Sigmoid colon (tissue), 7 donors: ENCODE results near the gene PTPRF. TPM values are rescaled to one million over a fixed set of nuclear protein-coding genes. Genes with fewer than 3 reads are reported as not detected.
A peak's percentile ranks its signal among the peaks of the same experiment; 100 is the strongest.
"Not testable (repeated sequence)": the region's sequence is repeated elsewhere in the genome, so short reads cannot be mapped to it uniquely, and the experiment has no call there.

ENCODE experiments used
- DNase-seq: peaks from one replicate; pipeline ENCODE4 v3.0.0-alpha.2; 2019
- H3K27ac ChIP-seq, 4 donors: fragments of 200-600 bp; sonication (generic); one replicate each; pipeline ENCODE4 v1.5.1; 2016 to 2019; ENCODE audit warnings: mild to moderate bottlenecking in 1 of 4
- H3K27me3 ChIP-seq, 3 donors: fragments of 200-600 bp; sonication (generic); one replicate each; pipeline ENCODE4 v1.5.1; 2019; ENCODE audit warnings: mild to moderate bottlenecking in 1 of 3
- H3K36me3 ChIP-seq, 4 donors: fragments of 200-600 bp; sonication (generic); one replicate each; pipeline ENCODE4 v1.5.1; 2016 to 2019
- H3K4me1 ChIP-seq, 4 donors: fragments of 200-600 bp; sonication (generic); one replicate each; pipeline ENCODE4 v1.5.1; 2017 to 2019
- H3K4me3 ChIP-seq, 4 donors: fragments of 200-600 bp; sonication (generic); one replicate each; pipeline ENCODE4 v1.5.1; 2017 to 2019; ENCODE audit warnings: mild to moderate bottlenecking in 2 of 4, moderate library complexity in 1 of 4
- H3K9me3 ChIP-seq, 4 donors: fragments of 200-600 bp in 3 of 4; sonication (generic) in 3 of 4; one replicate each; pipeline versions ENCODE4 v1.5.1 to v1.6.1; 2013 to 2019
- EP300 ChIP-seq, 4 donors: sonication (generic); formaldehyde crosslinking; IDR thresholded peaks; one replicate each; pipeline ENCODE4 v1.6.1; 2017; ENCODE audit warnings: antibody characterized with exemption in 4 of 4
- POLR2A ChIP-seq, 2 donors: fragments of 450-650 bp; IDR thresholded peaks; one replicate each; pipeline ENCODE4 v1.6.1; 2016; ENCODE audit warnings: antibody characterized with exemption in 2 of 2, mild to moderate bottlenecking in 2 of 2, moderate library complexity in 2 of 2
- POLR2AphosphoS5 ChIP-seq, 4 donors: sonication (generic); formaldehyde crosslinking; IDR thresholded peaks; one replicate each; pipeline ENCODE4 v1.6.1; 2017; ENCODE audit warnings: antibody characterized with exemption in 4 of 4
- WGBS, 2 donors: extraction: QIAGEN DNeasy Blood & Tissue Kit; methylation state at CpG; one replicate each; pipeline ENCODE4 v1.1.7; 2013; 5-methylcytosine and 5-hydroxymethylcytosine counted together
- intact Hi-C: fragments of 100-400 bp; cut with DNase I; formaldehyde crosslinking; loops from one replicate; pipeline ENCODE4 v1.15.1; 2023
- polyA plus RNA-seq, 3 donors: library from polyadenylated mRNA; stranded (reverse); fragments of 200-250 nt; gene quantifications; one replicate each; pipeline ENCODE4 v1.2.3, GENCODE V29; 2013
- total RNA-seq, 4 donors: library from RNA; depleted of rRNA; stranded (reverse); fragments of >200 nt; gene quantifications; one replicate each; pipeline ENCODE4 v1.1.0, GENCODE V29; 2016
- TF ChIP-seq, protein P1 (sequence below), 4 experiments: fragments of 450-650 bp in 3 of 4; fragments of 200-600 bp in 1 of 4; IDR thresholded peaks; one replicate each; pipeline ENCODE4 v1.5.1; 2016 to 2019; ENCODE audit warnings: antibody characterized with exemption in 4 of 4, mild to moderate bottlenecking in 3 of 4, moderate library complexity in 2 of 4
- donor health status: healthy with polysubstance abuse.
- donor health status: Bipolar disorder and iron deficiency.
- donor health status: healthy.

The PTPRF gene
- total and polyA plus RNA-seq, 7 donors: 18.6 to 125 (median 40.0) TPM

DNA sequence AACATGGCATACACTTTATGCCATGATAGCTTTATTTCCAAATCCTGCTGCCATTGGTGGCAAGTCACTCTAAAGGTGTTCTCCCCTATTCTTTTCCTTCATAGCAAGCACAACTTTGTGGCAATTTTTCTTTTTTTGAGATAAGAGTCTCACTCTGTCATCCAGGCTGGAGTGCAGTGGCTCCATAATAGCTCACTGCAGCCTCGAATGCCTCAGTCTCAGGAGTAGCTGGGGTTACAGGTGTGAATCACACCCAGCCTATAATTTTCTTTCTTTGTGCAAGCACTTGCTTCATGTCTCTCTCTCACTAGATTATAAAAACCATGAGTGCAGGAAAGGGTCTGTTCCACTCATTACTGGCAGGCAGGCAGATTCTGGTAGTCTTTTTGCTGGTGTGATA, 113.9 kb downstream of the PTPRF start:
- Histone ChIP-seq H3K27ac (no peak overlapping the region), H3K36me3 (no peaks in the 10 kb centered on the region), H3K9me3 (no peaks in the 10 kb centered on the region), H3K4me1 (no peaks in the 10 kb centered on the region), H3K4me3 (no peak overlapping the region), H3K27me3 (no peaks in the 10 kb centered on the region)
- WGBS, 2 donors: 21 to 51% methylated on average over 1 of the region's 1 CpG
- TF ChIP-seq POLR2AphosphoS5 (IDR thresholded peaks at IDR 0.05): no peak
- no peak for TF ChIP-seq POLR2A (IDR thresholded peaks at IDR 0.05)
- no peak for TF ChIP-seq EP300 (IDR thresholded peaks at IDR 0.05)
- TF ChIP-seq, protein P1, sequence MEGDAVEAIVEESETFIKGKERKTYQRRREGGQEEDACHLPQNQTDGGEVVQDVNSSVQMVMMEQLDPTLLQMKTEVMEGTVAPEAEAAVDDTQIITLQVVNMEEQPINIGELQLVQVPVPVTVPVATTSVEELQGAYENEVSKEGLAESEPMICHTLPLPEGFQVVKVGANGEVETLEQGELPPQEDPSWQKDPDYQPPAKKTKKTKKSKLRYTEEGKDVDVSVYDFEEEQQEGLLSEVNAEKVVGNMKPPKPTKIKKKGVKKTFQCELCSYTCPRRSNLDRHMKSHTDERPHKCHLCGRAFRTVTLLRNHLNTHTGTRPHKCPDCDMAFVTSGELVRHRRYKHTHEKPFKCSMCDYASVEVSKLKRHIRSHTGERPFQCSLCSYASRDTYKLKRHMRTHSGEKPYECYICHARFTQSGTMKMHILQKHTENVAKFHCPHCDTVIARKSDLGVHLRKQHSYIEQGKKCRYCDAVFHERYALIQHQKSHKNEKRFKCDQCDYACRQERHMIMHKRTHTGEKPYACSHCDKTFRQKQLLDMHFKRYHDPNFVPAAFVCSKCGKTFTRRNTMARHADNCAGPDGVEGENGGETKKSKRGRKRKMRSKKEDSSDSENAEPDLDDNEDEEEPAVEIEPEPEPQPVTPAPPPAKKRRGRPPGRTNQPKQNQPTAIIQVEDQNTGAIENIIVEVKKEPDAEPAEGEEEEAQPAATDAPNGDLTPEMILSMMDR (IDR thresholded peaks at IDR 0.05): no peak
- no peak for DNase-seq
- intact Hi-C loops: no loop called here

- no peak for DNase-seq
- no peaks in the 10 kb centered on the region for H3K36me3 ChIP-seq
- no peak overlapping the region for H3K27ac ChIP-seq
- intact Hi-C loops: no loop called here
- no peak overlapping the region for H3K4me3 ChIP-seq
- H3K9me3 ChIP-seq: no peaks in the 10 kb centered on the region
- no peaks in the 10 kb centered on the region for H3K4me1 ChIP-seq
- TF ChIP-seq EP300 (IDR thresholded peaks at IDR 0.05): no peak
- no peaks in the 10 kb centered on the region for H3K27me3 ChIP-seq
- 69 to 73% methylated on average over 1 of the region's 1 CpG for WGBS, 2 donors
Observed at GRCh38 chr1:43645461-43645860, 114.8 kb downstream of the PTPRF start.

DNA sequence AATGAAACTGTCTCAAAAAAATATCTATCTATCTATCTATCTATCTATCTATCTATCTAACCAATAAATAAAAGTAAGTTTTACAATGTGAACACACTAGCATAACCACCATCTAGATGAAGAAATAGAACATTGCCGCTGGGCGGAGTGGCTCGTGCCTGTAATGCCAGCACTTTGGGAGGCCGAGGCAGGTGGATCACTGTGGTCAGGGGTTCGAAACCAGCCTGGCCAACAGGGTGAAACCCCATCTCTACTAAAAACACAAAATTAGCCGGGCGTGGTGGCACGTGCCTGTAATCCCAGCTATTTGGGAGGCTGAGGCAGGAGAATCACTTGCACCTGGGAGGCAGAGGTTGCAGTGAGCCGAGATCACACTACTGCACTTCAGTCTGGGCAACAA, 116.6 kb downstream of the PTPRF start:
- intact Hi-C loops, H3K27me3 ChIP-seq, H3K36me3 ChIP-seq, H3K9me3 ChIP-seq, H3K27ac ChIP-seq, H3K4me3 ChIP-seq, DNase-seq: not testable (repeated sequence)
- peaks cover 0 to 17% (median 15%) of the 10 kb centered on the region in 4 donors for H3K4me1 ChIP-seq
- 92 to 96% methylated on average over 9 of the region's 9 CpGs for WGBS, 2 donors

DNA sequence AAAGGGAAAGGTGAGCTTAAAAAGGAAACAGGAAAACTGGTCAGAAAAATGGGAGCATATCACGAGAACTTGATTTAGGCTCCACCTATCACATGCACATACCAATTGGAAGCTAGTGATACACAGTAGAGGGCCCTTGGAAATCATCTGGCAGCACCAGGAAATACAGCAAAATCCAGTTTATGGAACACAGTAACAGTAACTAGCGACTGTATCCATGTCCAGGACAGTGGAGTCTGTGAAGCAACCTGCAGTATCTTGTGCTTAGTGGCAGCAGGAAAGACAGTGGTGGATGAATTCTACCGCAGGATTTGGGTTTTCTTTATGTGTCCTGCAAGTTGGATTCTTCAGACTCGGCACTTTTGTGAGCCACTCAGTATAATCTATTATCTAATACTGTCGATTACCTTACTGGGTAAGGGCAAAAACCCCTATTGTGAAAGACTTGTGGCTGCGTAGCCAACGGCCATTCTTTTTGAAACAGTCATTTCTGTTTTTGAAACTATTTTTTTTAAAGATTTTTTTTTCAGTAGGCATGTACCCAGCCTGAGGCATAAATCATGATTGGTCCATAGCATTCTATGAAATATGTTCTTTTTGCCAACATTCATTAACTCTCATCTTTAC, 117.7 kb downstream of the PTPRF start:
- no peak overlapping the region for H3K4me3 ChIP-seq
- intact Hi-C loops: no loop called here
- peaks cover 0 to 4% (median 3%) of the 10 kb centered on the region in 4 donors for H3K36me3 ChIP-seq
- no peaks in the 10 kb centered on the region for H3K27me3 ChIP-seq
- no peak for DNase-seq
- 73 to 83% methylated on average over 7 of the region's 7 CpGs for WGBS, 2 donors
- peak overlapping the region in 1 of 4 donors; percentile 92 for H3K27ac ChIP-seq
- H3K4me1 ChIP-seq: peaks cover 0 to 18% (median 15%) of the 10 kb centered on the region in 4 donors
- TF ChIP-seq POLR2A (IDR thresholded peaks at IDR 0.05) (no peak), POLR2AphosphoS5 (IDR thresholded peaks at IDR 0.05) (no peak), EP300 (IDR thresholded peaks at IDR 0.05) (no peak)
- TF ChIP-seq, protein P1 (IDR thresholded peaks at IDR 0.05): no peak
- no peaks in the 10 kb centered on the region for H3K9me3 ChIP-seq

GRCh38 chr1:43648876-43649477, 118.3 kb downstream of the PTPRF start:
- no peak for TF ChIP-seq EP300 (IDR thresholded peaks at IDR 0.05)
- TF ChIP-seq, protein P1 (IDR thresholded peaks at IDR 0.05): no peak
- TF ChIP-seq POLR2A (IDR thresholded peaks at IDR 0.05): no peak
- no peak for TF ChIP-seq POLR2AphosphoS5 (IDR thresholded peaks at IDR 0.05)
- peaks cover 0 to 18% (median 15%) of the 10 kb centered on the region in 4 donors for H3K4me1 ChIP-seq
- H3K27ac ChIP-seq: peak overlapping the region; percentile 88 to 97 (median 94)
- no peak for DNase-seq
- intact Hi-C loops: no loop called here
- H3K9me3 ChIP-seq: no peaks in the 10 kb centered on the region
- peaks cover 0 to 10% (median 9%) of the 10 kb centered on the region in 4 donors for H3K36me3 ChIP-seq
- H3K27me3 ChIP-seq: no peaks in the 10 kb centered on the region
- peak overlapping the region; percentile 68 to 81 (median 76) for H3K4me3 ChIP-seq
- 31 to 32% methylated on average over 19 of the region's 19 CpGs for WGBS, 2 donors
